Midbrain (tissue), 1 donor: ENCODE results near the gene HOXB8.

Source experiments
- DNase-seq: peaks from one replicate; lab custom pipeline; 2025; lab: John Stamatoyannopoulos, UW

The HOXB8 gene

DNA sequence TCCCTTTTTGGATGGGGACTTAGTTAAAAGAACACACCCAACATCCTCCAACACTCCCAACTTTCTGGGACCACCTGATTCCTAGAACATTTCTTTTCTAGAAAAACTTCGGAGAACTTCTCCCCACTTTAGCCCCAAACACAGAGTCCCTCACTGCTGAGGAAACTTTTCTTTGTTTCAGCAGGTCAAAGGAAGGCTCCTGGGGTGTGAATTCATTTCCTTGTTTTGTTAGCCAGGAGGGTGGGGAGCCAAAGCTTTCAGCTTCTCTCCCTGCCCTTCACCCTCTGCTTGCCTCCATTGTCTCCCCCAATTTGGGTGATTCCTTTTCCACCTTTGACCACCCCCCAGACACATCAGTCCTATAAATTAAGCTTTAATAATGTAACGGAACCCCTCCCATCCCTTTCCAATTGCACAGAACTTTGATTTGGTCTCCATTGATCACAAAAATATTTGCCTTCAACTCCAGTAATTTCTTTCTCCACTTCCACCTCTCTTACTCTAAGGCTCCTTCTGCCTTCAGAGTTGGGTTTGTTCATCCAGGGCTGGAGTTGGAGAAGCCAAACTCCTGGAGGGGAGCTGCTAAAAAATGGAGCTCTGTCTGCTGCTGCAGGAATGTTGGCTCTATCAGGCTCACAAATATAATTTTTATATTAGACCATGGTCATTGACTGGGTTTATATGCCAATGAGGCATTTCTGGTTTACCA, 47.3 kb downstream of the HOXB8 start:
- no peak for DNase-seq

DNA sequence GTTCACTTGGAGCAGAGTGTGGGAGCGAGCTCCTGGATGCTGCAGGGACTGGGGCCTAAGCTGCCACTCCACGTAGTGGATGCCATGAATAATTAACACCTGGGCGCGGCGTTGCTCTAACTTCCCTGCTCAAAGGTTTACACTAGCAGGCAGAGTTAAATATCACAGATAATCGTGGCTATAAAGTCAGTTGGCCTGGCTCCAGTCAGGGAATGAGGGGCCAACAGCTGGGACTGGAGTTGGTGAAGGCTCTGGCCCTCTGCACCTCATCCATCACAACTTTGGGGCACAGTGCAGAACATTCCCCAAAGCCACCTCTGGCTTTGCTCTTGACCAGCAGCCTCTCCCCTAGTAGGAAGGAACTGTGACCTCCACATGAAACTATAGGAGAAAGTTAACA, 47.9 kb downstream of the HOXB8 start:
- DNase-seq, result no peak

- no peak for DNase-seq
Observed at GRCh38 chr17:48566717-48567116, 48.4 kb downstream of the HOXB8 start.

- no peak for DNase-seq
Observed at GRCh38 chr17:48565925-48566710, 49.0 kb downstream of the HOXB8 start.

GRCh38 chr17:48565022-48565554, 50.0 kb downstream of the HOXB8 start:
- no peak for DNase-seq

DNA sequence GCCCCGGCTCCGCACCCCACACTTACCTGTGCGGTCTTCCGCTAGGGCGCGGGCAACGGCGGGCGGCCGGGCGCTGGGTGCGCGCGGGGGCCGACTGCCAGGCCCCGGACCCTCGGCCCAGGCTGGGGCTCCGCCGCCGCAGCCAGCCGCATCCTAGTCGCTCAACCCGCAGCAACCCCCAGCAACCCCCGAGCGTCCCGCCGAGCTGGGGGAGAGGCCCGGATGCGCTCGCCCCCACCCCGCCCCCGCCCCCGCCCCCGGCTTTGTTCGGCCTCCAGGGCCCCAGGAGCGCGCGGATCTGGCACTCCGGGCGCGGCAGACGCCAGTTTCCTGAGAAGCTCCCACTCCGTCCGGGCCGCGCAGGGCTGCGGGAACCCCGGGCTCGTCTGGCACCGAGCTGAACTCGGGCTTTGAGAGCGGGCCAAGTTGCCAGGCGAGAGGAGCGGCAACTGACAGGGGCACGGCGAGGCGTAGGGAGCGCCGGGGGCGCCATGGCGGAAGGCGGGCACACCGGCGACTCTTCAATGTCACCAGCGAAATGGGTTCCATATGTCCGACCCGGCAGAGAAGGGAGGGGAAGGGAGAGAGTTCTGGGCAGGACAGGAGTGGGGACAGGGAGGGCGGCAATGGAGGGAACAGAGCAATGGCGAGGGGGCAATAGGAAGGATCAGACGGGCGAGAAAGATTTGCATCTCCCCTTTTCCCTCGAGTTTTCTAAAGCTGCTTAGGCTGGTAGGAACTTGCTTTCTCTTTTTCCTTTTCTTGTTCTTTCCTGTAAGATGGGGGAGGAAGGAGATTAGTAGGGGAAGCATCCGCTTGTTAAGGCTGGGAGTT, 50.7 kb downstream of the HOXB8 start:
- no peak for DNase-seq

- DNase-seq, result no peak
Observed at GRCh38 chr17:48563867-48564187, 51.3 kb downstream of the HOXB8 start.

DNA sequence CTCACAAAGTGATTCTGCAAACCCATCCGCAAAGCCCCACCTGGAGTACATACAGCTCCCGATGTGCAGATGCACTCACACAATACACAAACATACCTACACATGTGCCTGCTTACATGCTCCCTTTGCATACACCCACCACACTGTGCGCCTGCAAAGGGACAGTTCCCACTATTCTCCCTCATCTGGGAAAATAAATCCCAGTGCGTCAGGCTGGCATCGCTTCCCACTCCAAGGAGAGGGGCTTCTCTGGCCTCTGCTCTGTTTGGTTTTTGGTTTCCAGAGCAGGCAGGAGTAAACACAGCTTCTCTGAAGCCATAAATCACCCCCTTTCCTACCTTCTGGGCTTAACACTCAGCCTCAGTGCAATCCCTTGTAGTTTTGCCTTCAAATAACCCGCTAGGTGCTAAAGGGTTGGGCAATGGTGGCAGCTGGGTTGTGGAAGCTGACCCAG, 51.7 kb downstream of the HOXB8 start:
- no peak for DNase-seq

DNA sequence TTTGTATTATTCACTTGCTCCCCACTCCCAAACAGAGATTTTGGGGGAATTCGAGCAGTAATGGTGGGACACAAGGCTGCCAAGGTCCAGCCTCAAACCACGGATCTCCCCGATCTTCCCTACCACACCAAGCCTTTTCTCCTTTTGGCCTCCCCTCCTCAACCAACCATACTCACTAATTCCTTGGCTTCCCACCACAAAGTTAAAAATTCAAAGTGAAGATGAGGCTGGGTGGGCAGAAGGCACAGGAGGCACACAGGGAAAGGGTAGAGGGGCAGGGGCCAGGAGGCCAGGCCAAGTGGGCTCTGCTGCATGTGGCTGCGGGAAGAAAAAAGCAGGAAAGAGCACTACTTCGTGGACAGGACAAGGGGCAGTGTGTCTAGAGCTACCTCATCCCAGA, 52.2 kb downstream of the HOXB8 start:
- DNase-seq, result no peak
